PC-3 (cell line): Measurements from ENCODE around the gene RFX7. TPM values are rescaled to one million over a fixed set of nuclear protein-coding genes. Genes with fewer than 3 reads are reported as not detected.

Experiments used
- ATAC-seq: fragments of 200-7000 bp; cut with Tn5 transposase; 2 replicates; pipeline ENCODE4 v1.9.1; 2020; ENCODE audit warnings: mild to moderate bottlenecking, moderate library complexity
- BruUV-seq: library from RNA; stranded (reverse); fragments of 400-500 nt; replicated peaks from 2 replicates; lab custom pipeline; 2021; lab: Mats Ljungman, UMichigan
- CTCF ChIA-PET: fragments of 300-600 bp; sonication (Branson Sonifier 250); formaldehyde crosslinking; loops from one replicate; lab custom pipeline; 2022; ENCODE audit warnings: antibody characterized with exemption; lab: Charles Lee
- POLR2A ChIA-PET: fragments of 300-600 bp; sonication (Branson Sonifier 250); formaldehyde crosslinking; loops from one replicate; lab custom pipeline; 2022; ENCODE audit warnings: antibody characterized with exemption; ENCODE audit not compliant: unreplicated experiment; lab: Charles Lee
- DNase-seq: peaks from one replicate; pipeline ENCODE4 v3.0.0-alpha.2; 2015
- H2AFZ ChIP-seq: fragments of 300-600 bp; sonication (generic); 2 replicates; pipeline ENCODE4 v1.6.0; 2016; ENCODE audit warnings: antibody characterized with exemption, low read length
- H3F3A ChIP-seq: fragments of 300-600 bp; sonication (generic); one replicate; pipeline ENCODE4 v1.6.0; 2017; ENCODE audit warnings: antibody characterized with exemption, low read length, control low read depth, mild to moderate bottlenecking; ENCODE audit not compliant: unreplicated experiment
- H3K27ac ChIP-seq: fragments of 300-600 bp; sonication (generic); 2 replicates; pipeline ENCODE4 v1.5.1; 2016; ENCODE audit warnings: mild to moderate bottlenecking, low read length
- H3K27me3 ChIP-seq: fragments of 300-600 bp; sonication (generic); 2 replicates; pipeline ENCODE4 v1.6.1; 2016; ENCODE audit warnings: low read length, mixed read lengths
- H3K36me3 ChIP-seq: fragments of 300-600 bp; sonication (generic); 2 replicates; pipeline ENCODE4 v1.6.1; 2016; ENCODE audit warnings: low read depth, mixed run types, low read length, mixed read lengths
- H3K4me1 ChIP-seq: fragments of 300-600 bp; sonication (generic); 2 replicates; pipeline ENCODE4 v1.5.1; 2016; ENCODE audit warnings: low read length; ENCODE audit not compliant: insufficient read depth
- H3K4me2 ChIP-seq: fragments of 300-600 bp; sonication (generic); 2 replicates; pipeline ENCODE4 v1.6.0; 2016; ENCODE audit warnings: low read length
- H3K4me3 ChIP-seq: fragments of 300-600 bp; sonication (generic); 2 replicates; pipeline ENCODE4 v1.5.1; 2016; ENCODE audit warnings: mild to moderate bottlenecking, low read length, mixed read lengths
- H3K79me2 ChIP-seq: fragments of 300-600 bp; sonication (generic); 2 replicates; pipeline ENCODE4 v1.6.1; 2017; ENCODE audit warnings: low read length, mixed read lengths
- H3K9ac ChIP-seq: fragments of 300-600 bp; sonication (generic); 2 replicates; pipeline ENCODE4 v1.6.0; 2016; ENCODE audit warnings: mild to moderate bottlenecking, low read length
- H3K9me2 ChIP-seq: fragments of 300-600 bp; sonication (generic); replicated peaks from 2 replicates; pipeline ENCODE4 v1.6.1; 2016; ENCODE audit warnings: mixed run types, low read length, mixed read lengths
- H3K9me3 ChIP-seq: fragments of 300-600 bp; sonication (generic); 2 replicates; pipeline ENCODE4 v1.6.1; 2016; ENCODE audit warnings: low read length, mixed read lengths
- H4K20me1 ChIP-seq: fragments of 300-600 bp; sonication (generic); 2 replicates; pipeline ENCODE4 v1.6.1; 2016; ENCODE audit warnings: low read length, mixed read lengths
- CTCF ChIP-seq: fragments of 300-600 bp; sonication (generic); conservative IDR thresholded peaks from 2 replicates; pipeline ENCODE4 v1.5.1; 2017; ENCODE audit warnings: antibody characterized with exemption, low read depth, mild to moderate bottlenecking, low read length
- EZH2 ChIP-seq: fragments of 300-600 bp; sonication (generic); IDR thresholded peaks from one replicate; pipeline ENCODE4 v1.6.1; 2017; ENCODE audit warnings: antibody characterized with exemption, mild to moderate bottlenecking, low read length; ENCODE audit not compliant: unreplicated experiment
- EZH2phosphoT487 ChIP-seq: fragments of 300-600 bp; sonication (generic); IDR thresholded peaks from 2 replicates; pipeline ENCODE4 v1.6.1; 2018; ENCODE audit warnings: mild to moderate bottlenecking, antibody characterized with exemption, low read length, borderline replicate concordance
- intact Hi-C: fragments of 100-400 bp; cut with micrococcal nuclease; formaldehyde crosslinking; loops from 2 replicates; pipeline ENCODE4 v1.9.0; 2023
- total RNA-seq: library from RNA; depleted of rRNA; stranded (reverse); fragments of >200 nt; gene quantifications from 2 replicates; pipeline ENCODE4 v1.2.3, GENCODE V29; 2014

RFX7 gene
- total RNA-seq, 1 experiment from 2014 or later, result 2.8 TPM

- DNase-seq (no peak), ATAC-seq (no peak)
- H3K9ac ChIP-seq, result no peak overlapping the region
- peaks cover 14% of the 10 kb centered on the region for H3K36me3 ChIP-seq
- POLR2A ChIA-PET, result no interaction called here
- H3K79me2 ChIP-seq, result no peaks in the 10 kb centered on the region
- TF ChIP-seq EZH2phosphoT487 (no peak), CTCF (no peak), EZH2 (no peak)
- no TSS peak for BruUV-seq
- H2AFZ ChIP-seq, result no peak overlapping the region
- intact Hi-C loops, result no loop called here
- no peak overlapping the region for H3K4me2 ChIP-seq
- H3K4me3 ChIP-seq, result no peak overlapping the region
- CTCF ChIA-PET, result no interaction called here
- H3F3A ChIP-seq, result no peaks in the 10 kb centered on the region
- H3K9me2 ChIP-seq, result no peaks in the 10 kb centered on the region
- H3K27me3 ChIP-seq, result no peaks in the 10 kb centered on the region
- H3K4me1 ChIP-seq, result no peaks in the 10 kb centered on the region
- no peaks in the 10 kb centered on the region for H3K9me3 ChIP-seq
- no peaks in the 10 kb centered on the region for H4K20me1 ChIP-seq
- no peak overlapping the region for H3K27ac ChIP-seq
These were observed 16.4 kb downstream of the RFX7 start for GRCh38 chr15:56227306-56227705.

GRCh38 chr15:56225520-56225919 is 18.2 kb downstream of the RFX7 start:
- Histone ChIP-seq H3K36me3 (peaks cover 5% of the 10 kb centered on the region; the same call in 1 of the 2 replicates), H3K27ac (no peak overlapping the region), H3K79me2 (no peaks in the 10 kb centered on the region), H3K27me3 (no peaks in the 10 kb centered on the region), H3K9me3 (no peaks in the 10 kb centered on the region), H2AFZ (no peak overlapping the region), H3K4me1 (no peaks in the 10 kb centered on the region), H3K4me2 (no peak overlapping the region), H3K9me2 (no peaks in the 10 kb centered on the region), H4K20me1 (no peaks in the 10 kb centered on the region), H3K9ac (no peak overlapping the region), H3F3A (no peaks in the 10 kb centered on the region), H3K4me3 (no peak overlapping the region)
- DNase-seq (no peak), ATAC-seq (no peak)
- POLR2A ChIA-PET, result no interaction called here
- CTCF ChIA-PET, result no interaction called here
- intact Hi-C loops, result no loop called here
- no TSS peak for BruUV-seq
- TF ChIP-seq CTCF (no peak), EZH2 (no peak), EZH2phosphoT487 (no peak)

DNA sequence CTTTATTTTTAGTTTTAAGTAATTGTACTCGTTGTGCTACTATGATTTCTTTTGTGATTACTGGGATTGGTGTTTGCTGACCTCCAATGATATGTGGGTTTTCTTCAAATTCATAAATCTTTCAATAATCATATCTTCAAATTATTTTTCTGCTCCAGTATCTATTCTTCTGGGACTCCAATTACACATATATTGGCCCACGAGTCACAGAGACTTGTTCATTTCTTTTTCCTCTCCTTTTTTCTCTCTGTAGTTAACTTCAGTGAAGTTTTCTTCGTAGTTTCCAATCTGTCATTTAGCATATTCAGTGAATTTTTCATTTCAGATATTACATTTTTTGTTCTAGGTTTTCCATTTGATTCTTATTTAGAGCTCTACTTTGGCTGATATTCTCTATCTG is 21.4 kb downstream of the RFX7 start:
- H3K4me3 ChIP-seq, result no peak overlapping the region
- no peaks in the 10 kb centered on the region for H4K20me1 ChIP-seq
- ChIA-PET CTCF (no interaction called here), POLR2A (no interaction called here)
- H2AFZ ChIP-seq, result no peak overlapping the region
- intact Hi-C loops, result no loop called here
- no TSS peak for BruUV-seq
- H3K27me3 ChIP-seq, result no peaks in the 10 kb centered on the region
- ATAC-seq, result no peak
- no peaks in the 10 kb centered on the region for H3K4me1 ChIP-seq
- no peaks in the 10 kb centered on the region for H3K36me3 ChIP-seq
- H3F3A ChIP-seq, result no peaks in the 10 kb centered on the region
- no peak overlapping the region for H3K27ac ChIP-seq
- no peak overlapping the region for H3K9ac ChIP-seq
- TF ChIP-seq CTCF (no peak), EZH2phosphoT487 (no peak), EZH2 (no peak)
- no peaks in the 10 kb centered on the region for H3K9me2 ChIP-seq
- H3K4me2 ChIP-seq, result no peak overlapping the region
- H3K79me2 ChIP-seq, result 0 out of 2 replicates have a peak, but pooled peaks cover 5% of the 10 kb centered on the region
- H3K9me3 ChIP-seq, result no peaks in the 10 kb centered on the region
- no peak for DNase-seq
